Measurements from ENCODE around the gene MVK.

DNA sequence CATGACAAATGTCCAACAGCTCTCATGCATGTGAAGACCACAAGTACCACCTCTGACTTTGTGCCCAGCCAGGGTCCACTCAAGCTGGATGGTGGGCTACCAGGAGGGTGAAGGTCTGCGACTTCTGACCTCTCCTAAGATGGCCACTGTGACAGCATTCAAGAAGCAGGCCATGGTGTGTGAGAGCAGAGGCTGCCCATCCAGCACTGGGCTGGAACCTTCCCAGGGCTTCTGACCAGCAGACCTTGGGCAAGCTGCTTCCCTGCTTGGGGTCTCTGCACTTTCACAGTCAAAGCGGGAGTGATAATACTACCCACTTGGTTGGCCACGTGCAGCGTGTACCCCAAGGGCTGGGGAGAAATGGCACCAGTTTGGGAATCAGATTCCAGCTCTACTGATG lies 10.7 kb upstream of the MVK start:
- TF ChIP-seq TAF1 (IDR thresholded peaks at IDR 0.05; ENCODE audit: low read depth, low read length), result no peak
- TF ChIP-seq POLR2A (IDR thresholded peaks at IDR 0.05; ENCODE audit: low read depth, low read length), result no peak

Measured in GM12891 (cell line).